HFFc6 (cell line): ENCODE results near the gene LCORL. TPM values are rescaled to one million over a fixed set of nuclear protein-coding genes. Genes with fewer than 3 reads are reported as not detected.
"Not testable (repeated sequence)": the region's sequence is repeated elsewhere in the genome, so short reads cannot be mapped to it uniquely, and the experiment has no call there.

ENCODE experiments used
- DNase-seq: peaks from one replicate; pipeline ENCODE4 v3.0.0-alpha.2; 2018
- H3K27ac Mint-ChIP-seq: 2 replicates; pipeline ENCODE4 v1.8.0; 2020; ENCODE audit warnings: mild to moderate bottlenecking, mixed read lengths
- H3K27me3 Mint-ChIP-seq: 2 replicates; pipeline ENCODE4 v1.8.0; 2021; ENCODE audit warnings: mild to moderate bottlenecking, moderate library complexity, mixed read lengths; ENCODE audit not compliant: insufficient read depth
- H3K36me3 Mint-ChIP-seq: 2 replicates; pipeline ENCODE4 v1.8.0; 2021; ENCODE audit warnings: low read depth, mixed read lengths
- H3K4me1 Mint-ChIP-seq: 2 replicates; pipeline ENCODE4 v1.8.0; 2020; ENCODE audit warnings: low read depth, mixed read lengths
- H3K4me3 Mint-ChIP-seq: 2 replicates; pipeline ENCODE4 v1.8.0; 2020; ENCODE audit warnings: mild to moderate bottlenecking, moderate library complexity, mixed read lengths
- H3K9me3 Mint-ChIP-seq: 2 replicates; pipeline ENCODE4 v1.8.0; 2020; ENCODE audit warnings: mild to moderate bottlenecking, mixed read lengths
- CTCF ChIP-seq: fragments of 200-600 bp; sonication (generic); IDR thresholded peaks from 2 replicates; pipeline ENCODE4 v1.5.0; 2021; ENCODE audit warnings: antibody characterized with exemption, mild to moderate bottlenecking
- total RNA-seq, 6 experiments: library from RNA; stranded (reverse); fragmentation: NEBNext Ultra II Directional; extraction: Animal tissue kit (Norgen Biotek cat#: 25700); gene quantifications; 2 replicates in 1 of 6; 3 replicates in 5 of 6; pipeline ENCODE4 v1.2.3, GENCODE V29; 2021

The LCORL gene
- total RNA-seq, 6 experiments from 2014 or later: 7.2 to 11.5 (median 10.2) TPM

- TF ChIP-seq CTCF: no peak
- no peak for DNase-seq
- H3K4me3 Mint-ChIP-seq: no peak overlapping the region
- H3K27ac Mint-ChIP-seq: no peak overlapping the region
- no peaks in the 10 kb centered on the region for H3K4me1 Mint-ChIP-seq
- H3K9me3 Mint-ChIP-seq: no peaks in the 10 kb centered on the region
- peaks cover 1% of the 10 kb centered on the region for H3K27me3 Mint-ChIP-seq
- H3K36me3 Mint-ChIP-seq: no peaks in the 10 kb centered on the region
These were observed 20.5 kb upstream of the LCORL start for GRCh38 chr4:18042012-18042411.

GRCh38 chr4:18041114-18041513, 19.6 kb upstream of the LCORL start:
- no peaks in the 10 kb centered on the region for H3K9me3 Mint-ChIP-seq

GRCh38 chr4:18039113-18039512, 17.6 kb upstream of the LCORL start:
- no peak overlapping the region for H3K4me3 Mint-ChIP-seq
- peaks cover 1% of the 10 kb centered on the region for H3K27me3 Mint-ChIP-seq
- H3K4me1 Mint-ChIP-seq: no peaks in the 10 kb centered on the region
- no peak for TF ChIP-seq CTCF
- H3K9me3 Mint-ChIP-seq: no peaks in the 10 kb centered on the region
- no peak overlapping the region for H3K27ac Mint-ChIP-seq
- no peaks in the 10 kb centered on the region for H3K36me3 Mint-ChIP-seq
- no peak for DNase-seq

More at GRCh38 chr4:18041114-18041513, 19.6 kb upstream of the LCORL start:
- no peak for DNase-seq
- Mint-ChIP-seq H3K4me3 (no peak overlapping the region), H3K4me1 (no peaks in the 10 kb centered on the region), H3K27ac (no peak overlapping the region), H3K36me3 (no peaks in the 10 kb centered on the region), H3K27me3 (peaks cover 1% of the 10 kb centered on the region)
- TF ChIP-seq CTCF: no peak

GRCh38 chr4:18036369-18036768, 14.8 kb upstream of the LCORL start:
- not testable (repeated sequence) for DNase-seq, H3K27me3 Mint-ChIP-seq, H3K36me3 Mint-ChIP-seq, H3K27ac Mint-ChIP-seq, H3K4me1 Mint-ChIP-seq, H3K4me3 Mint-ChIP-seq, H3K9me3 Mint-ChIP-seq

- Mint-ChIP-seq H3K4me3 (no peak overlapping the region), H3K9me3 (no peaks in the 10 kb centered on the region), H3K36me3 (no peaks in the 10 kb centered on the region), H3K27me3 (peaks cover 5% of the 10 kb centered on the region), H3K4me1 (no peaks in the 10 kb centered on the region), H3K27ac (no peak overlapping the region)
- DNase-seq: no peak
- no peak for TF ChIP-seq CTCF
These were observed 12.5 kb upstream of the LCORL start for GRCh38 chr4:18034099-18034498.

GRCh38 chr4:18033111-18034085, 11.8 kb upstream of the LCORL start:
- H3K4me3 Mint-ChIP-seq: no peak overlapping the region
- no peaks in the 10 kb centered on the region for H3K36me3 Mint-ChIP-seq
- peaks cover 5% of the 10 kb centered on the region for H3K27me3 Mint-ChIP-seq
- no peaks in the 10 kb centered on the region for H3K4me1 Mint-ChIP-seq
- H3K9me3 Mint-ChIP-seq: no peaks in the 10 kb centered on the region
- no peak overlapping the region for H3K27ac Mint-ChIP-seq
- no peak for DNase-seq
- no peak for TF ChIP-seq CTCF
